Colonic mucosa (tissue), 4 donors: ENCODE results near the gene EIF3K. TPM values are rescaled to one million over a fixed set of nuclear protein-coding genes. Genes with fewer than 3 reads are reported as not detected.

Experiments
- DNase-seq: peaks from one replicate; pipeline ENCODE4 v3.0.0-alpha.2; 2020
- H3K27ac ChIP-seq: fragments of 200-600 bp; one replicate; pipeline ENCODE4 v1.8.0; 2021
- H3K27me3 ChIP-seq: fragments of 200-600 bp; one replicate; pipeline ENCODE4 v1.8.0; 2021
- H3K36me3 ChIP-seq: fragments of 200-600 bp; one replicate; pipeline ENCODE4 v1.8.0; 2021
- H3K4me1 ChIP-seq: fragments of 200-600 bp; one replicate; pipeline ENCODE4 v1.8.0; 2021; ENCODE audit warnings: mild to moderate bottlenecking
- H3K4me3 ChIP-seq: fragments of 200-600 bp; one replicate; pipeline ENCODE4 v1.8.0; 2021
- H3K9ac ChIP-seq, 2 donors: one replicate each; pipeline ENCODE4 v1.7.0; 2013; ENCODE audit warnings: control low read depth in 2 of 2, low read depth in 2 of 2, low read length in 2 of 2
- H3K9me3 ChIP-seq: fragments of 200-600 bp; one replicate; pipeline ENCODE4 v1.8.0; 2021
- intact Hi-C: fragments of 100-400 bp; cut with DNase I; formaldehyde crosslinking; loops from one replicate; pipeline ENCODE4 v1.14.1; 2022
- total RNA-seq, 2 donors: library from RNA; stranded (reverse); fragmentation: NEBNext Ultra II Directional in 1 of 2; extraction: Animal tissue kit (Norgen Biotek cat#: 25700) in 1 of 2; gene quantifications; one replicate each; pipeline ENCODE4 v1.2.1, GENCODE V29; 2021
- TF ChIP-seq, protein P1 (sequence below): fragments of 200-600 bp; IDR thresholded peaks from one replicate; pipeline ENCODE4 v1.8.0; 2022; ENCODE audit warnings: antibody characterized with exemption, mild to moderate bottlenecking
- donor health status: healthy.
- donor health status: DM: no; HTN: no; CAD: no.
- donor health status: DM: no; HTN: no; CAD: no.

EIF3K gene
- total RNA-seq, 2 donors from 2014 or later: 367 to 445 TPM

DNA sequence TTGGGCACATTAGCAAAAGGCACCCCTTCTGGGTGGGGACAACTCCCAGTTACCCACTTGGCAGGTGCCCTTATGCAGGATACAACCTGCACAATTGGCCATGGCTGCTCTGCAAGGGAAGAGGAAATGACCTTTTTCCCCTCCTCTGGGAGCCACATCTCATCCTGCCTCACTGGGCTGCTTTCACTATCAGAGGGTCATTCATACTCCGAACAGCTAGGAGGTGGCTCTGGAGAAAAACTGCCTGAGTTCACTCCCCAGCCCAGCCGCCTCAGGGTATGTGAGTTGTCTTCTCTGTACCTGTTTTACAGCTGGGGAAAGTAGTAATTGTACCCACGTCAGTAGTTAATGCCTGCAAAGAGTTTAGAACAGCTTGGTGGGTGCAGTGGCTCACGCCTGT is 21.4 kb downstream of the EIF3K start:
- H3K9me3 ChIP-seq: no peaks in the 10 kb centered on the region
- peak overlapping the region; percentile 66 for H3K27ac ChIP-seq
- H3K4me3 ChIP-seq: no peak overlapping the region
- intact Hi-C loops: no loop called here
- DNase-seq: peak; percentile 35
- TF ChIP-seq, protein P1, sequence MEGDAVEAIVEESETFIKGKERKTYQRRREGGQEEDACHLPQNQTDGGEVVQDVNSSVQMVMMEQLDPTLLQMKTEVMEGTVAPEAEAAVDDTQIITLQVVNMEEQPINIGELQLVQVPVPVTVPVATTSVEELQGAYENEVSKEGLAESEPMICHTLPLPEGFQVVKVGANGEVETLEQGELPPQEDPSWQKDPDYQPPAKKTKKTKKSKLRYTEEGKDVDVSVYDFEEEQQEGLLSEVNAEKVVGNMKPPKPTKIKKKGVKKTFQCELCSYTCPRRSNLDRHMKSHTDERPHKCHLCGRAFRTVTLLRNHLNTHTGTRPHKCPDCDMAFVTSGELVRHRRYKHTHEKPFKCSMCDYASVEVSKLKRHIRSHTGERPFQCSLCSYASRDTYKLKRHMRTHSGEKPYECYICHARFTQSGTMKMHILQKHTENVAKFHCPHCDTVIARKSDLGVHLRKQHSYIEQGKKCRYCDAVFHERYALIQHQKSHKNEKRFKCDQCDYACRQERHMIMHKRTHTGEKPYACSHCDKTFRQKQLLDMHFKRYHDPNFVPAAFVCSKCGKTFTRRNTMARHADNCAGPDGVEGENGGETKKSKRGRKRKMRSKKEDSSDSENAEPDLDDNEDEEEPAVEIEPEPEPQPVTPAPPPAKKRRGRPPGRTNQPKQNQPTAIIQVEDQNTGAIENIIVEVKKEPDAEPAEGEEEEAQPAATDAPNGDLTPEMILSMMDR: no peak
- H3K27me3 ChIP-seq: no peaks in the 10 kb centered on the region
- no peaks in the 10 kb centered on the region for H3K36me3 ChIP-seq
- H3K9ac ChIP-seq: peak overlapping the region in 1 of 2 donors; percentile 61
- H3K4me1 ChIP-seq: peaks cover 13% of the 10 kb centered on the region

DNA sequence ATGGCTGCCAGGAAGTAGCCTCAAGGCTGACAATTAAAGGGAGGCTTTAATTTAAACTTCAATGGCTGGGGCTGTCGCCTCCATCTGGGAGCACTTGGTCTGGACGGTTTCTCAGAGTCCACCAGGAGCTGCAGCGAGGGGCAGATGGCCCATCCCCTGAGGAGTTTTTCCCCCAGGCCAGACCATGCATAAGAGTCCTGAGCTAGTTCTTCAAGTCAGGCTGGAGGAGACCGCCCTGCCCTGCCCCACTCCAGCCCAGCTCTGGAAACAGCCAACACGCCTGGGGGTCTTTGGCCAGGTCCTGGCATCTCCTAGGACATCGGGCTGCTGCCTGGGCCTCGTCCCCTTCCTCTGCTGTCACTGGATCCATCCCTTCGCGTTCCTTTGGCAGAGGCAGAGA is 23.2 kb downstream of the EIF3K start:
- intact Hi-C loops: no loop called here

DNA sequence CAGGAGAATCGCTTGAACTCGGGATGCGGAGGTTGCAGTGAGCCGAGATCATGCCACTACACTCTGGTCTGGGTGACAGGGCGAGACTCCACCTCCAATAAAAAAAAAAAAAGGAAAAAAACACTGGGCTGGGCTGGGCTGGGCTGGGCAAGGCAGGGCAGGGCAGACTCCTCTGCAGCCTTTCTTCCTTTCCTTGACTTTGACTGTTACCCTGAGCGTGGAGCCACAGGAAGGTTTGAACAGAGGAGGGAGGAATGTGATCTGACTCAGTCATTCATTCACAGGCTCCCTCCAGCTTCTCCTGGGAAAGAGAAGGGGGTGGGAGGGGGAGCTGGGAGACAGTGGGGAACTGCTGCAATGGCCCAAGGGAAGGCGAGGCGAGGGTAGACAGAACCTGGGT is 25.7 kb downstream of the EIF3K start:
- DNase-seq: peak; percentile 66
- Histone ChIP-seq H3K27me3 (no peaks in the 10 kb centered on the region), H3K27ac (peak overlapping the region; percentile 77), H3K4me1 (peaks cover 7% of the 10 kb centered on the region), H3K36me3 (no peaks in the 10 kb centered on the region), H3K4me3 (no peak overlapping the region), H3K9me3 (no peaks in the 10 kb centered on the region), H3K9ac (peak overlapping the region; percentile 17 to 63)
- intact Hi-C loops: loop anchor here (5.0 kb wide), 1 partner anchor 38 kb away; no protein-coding TSS in a partner anchor
- TF ChIP-seq, protein P1: no peak

More for the DNA sequence above, 23.2 kb downstream of the EIF3K start:
- H3K4me3 ChIP-seq: no peak overlapping the region
- H3K4me1 ChIP-seq: peaks cover 7% of the 10 kb centered on the region
- H3K9ac ChIP-seq: peak overlapping the region; percentile 3 to 49
- no peaks in the 10 kb centered on the region for H3K27me3 ChIP-seq
- H3K9me3 ChIP-seq: no peaks in the 10 kb centered on the region
- DNase-seq: peak; percentile 23
- TF ChIP-seq, protein P1: no peak
- H3K36me3 ChIP-seq: no peaks in the 10 kb centered on the region
- H3K27ac ChIP-seq: peak overlapping the region; percentile 66

DNA sequence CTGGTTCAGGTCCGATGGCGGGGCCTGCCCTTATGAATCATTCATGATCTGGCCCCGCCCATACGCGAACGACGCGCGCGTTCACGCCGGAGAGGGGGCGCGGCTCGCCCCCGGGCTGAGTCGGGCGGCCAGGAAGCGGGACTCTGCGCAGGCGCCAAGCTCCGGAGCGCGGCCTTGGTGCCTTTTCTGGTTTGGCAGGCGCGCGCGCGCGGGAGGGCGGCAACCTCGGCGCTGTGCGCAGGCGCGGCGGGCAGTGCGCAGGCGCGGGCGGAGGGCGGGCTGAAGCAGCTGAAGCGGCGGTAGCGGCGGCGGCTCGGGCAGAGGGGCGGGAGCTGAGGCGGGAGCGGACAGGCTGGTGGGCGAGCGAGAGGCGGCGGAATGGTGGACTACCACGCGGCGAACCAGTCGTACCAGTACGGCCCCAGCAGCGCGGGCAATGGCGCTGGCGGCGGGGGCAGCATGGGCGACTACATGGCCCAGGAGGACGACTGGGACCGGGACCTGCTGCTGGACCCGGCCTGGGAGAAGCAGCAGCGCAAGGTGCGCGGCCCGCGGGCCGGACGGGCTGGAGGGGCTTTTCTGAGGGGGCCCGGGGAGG is 28.5 kb downstream of the EIF3K start, which contains the start of gene ACTN4:
TSS of gene ACTN4 (plus strand) at position 282 of the 598 bp plus-strand sequence. CDS start at position 379, 97 bp downstream.
- Histone ChIP-seq H3K9me3 (no peaks in the 10 kb centered on the region), H3K9ac (peak within 1 kb of the TSS; percentile 100), H3K27ac (peak within 1 kb of the TSS; percentile 95), H3K36me3 (no peaks in the 10 kb centered on the region), H3K4me3 (peak within 1 kb of the TSS; percentile 79), H3K27me3 (no peaks in the 10 kb centered on the region), H3K4me1 (peaks cover 6% of the 10 kb centered on the region)
- DNase-seq: peak; percentile 99
- TF ChIP-seq, protein P1: no peak
- intact Hi-C loops: loop anchor here (5.0 kb wide), 1 partner anchor 35 kb away; no protein-coding TSS in a partner anchor

DNA sequence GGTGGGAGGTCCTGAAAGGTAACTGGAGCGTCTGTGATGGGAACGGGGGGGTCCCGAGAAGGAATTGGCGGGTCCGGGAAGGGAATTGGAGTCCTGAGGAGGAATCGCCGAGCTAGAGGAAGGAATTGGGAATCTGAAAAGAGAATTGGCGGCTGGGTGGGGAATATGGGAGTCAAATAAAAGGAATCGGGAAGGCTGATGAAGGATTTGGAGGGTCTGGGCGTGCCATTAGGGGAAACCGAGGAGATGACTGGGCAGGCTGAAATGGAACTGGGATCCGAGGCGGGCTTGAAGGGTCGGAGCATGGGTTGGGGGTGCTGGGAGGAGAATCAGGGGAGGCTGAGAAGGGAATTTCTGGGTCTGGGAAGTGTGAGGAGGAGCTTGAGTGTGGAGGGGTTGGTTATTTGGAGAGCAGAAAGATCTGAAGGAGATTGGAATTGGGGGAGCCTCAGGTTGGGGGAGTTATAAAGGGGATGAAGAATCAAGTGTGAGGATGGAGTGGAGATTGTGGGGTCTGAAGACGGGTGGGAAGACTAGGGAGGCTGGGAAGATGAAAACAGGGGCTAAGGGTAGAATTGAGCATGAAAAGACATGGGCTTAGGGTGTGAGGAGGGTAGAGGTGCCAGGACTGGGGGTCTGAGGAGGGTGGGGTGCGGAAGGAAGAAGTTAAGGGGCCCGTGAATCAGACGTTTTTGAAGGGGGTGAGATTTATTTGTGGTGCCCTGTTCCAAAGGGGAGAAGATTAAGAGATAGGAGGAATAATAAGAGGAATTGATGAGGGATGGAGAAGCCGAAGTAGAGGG is 29.2 kb downstream of the EIF3K start:
- intact Hi-C loops: loop anchor here (5.0 kb wide), 1 partner anchor 34 kb away; no protein-coding TSS in a partner anchor
- Histone ChIP-seq H3K4me3 (peak overlapping the region; percentile 79), H3K27ac (peak overlapping the region; percentile 95), H3K27me3 (no peaks in the 10 kb centered on the region), H3K9me3 (no peaks in the 10 kb centered on the region), H3K4me1 (peaks cover 5% of the 10 kb centered on the region), H3K9ac (peak overlapping the region; percentile 100), H3K36me3 (no peaks in the 10 kb centered on the region)
- TF ChIP-seq, protein P1: no peak
- peak; percentile 29 for DNase-seq
